AG04449 (cell line): ENCODE measurements around the gene RMND5B.

Source experiments
- CTCF ChIA-PET: fragments of 350-600 bp; formaldehyde crosslinking; extraction: SDS; loops from one replicate; lab custom pipeline; 2021; ENCODE audit warnings: antibody characterized with exemption; lab: Yijun Ruan, JAX
- POLR2A ChIA-PET: fragments of 400-600, 350-600 bp; formaldehyde crosslinking; extraction: SDS; loops from one replicate; lab custom pipeline; 2020; ENCODE audit warnings: antibody characterized with exemption, inconsistent platforms; lab: Yijun Ruan, JAX
- DNase-seq: peaks from one replicate; pipeline ENCODE4 v3.0.0-alpha.2; 2010; ENCODE audit warnings: low read depth, low spot score
- H3K4me3 ChIP-seq: 2 replicates; pipeline ENCODE4 v1.5.1; 2011; ENCODE audit warnings: low read depth, mild to moderate bottlenecking, control low read depth, low read length
- TF ChIP-seq, protein P1 (sequence below): IDR thresholded peaks from one replicate; pipeline ENCODE4 v1.5.1; 2011; ENCODE audit warnings: mild to moderate bottlenecking, moderate library complexity, low read length, control low read depth, inconsistent platforms; ENCODE audit not compliant: insufficient read depth; ENCODE audit errors: missing control alignments

RMND5B gene

DNA sequence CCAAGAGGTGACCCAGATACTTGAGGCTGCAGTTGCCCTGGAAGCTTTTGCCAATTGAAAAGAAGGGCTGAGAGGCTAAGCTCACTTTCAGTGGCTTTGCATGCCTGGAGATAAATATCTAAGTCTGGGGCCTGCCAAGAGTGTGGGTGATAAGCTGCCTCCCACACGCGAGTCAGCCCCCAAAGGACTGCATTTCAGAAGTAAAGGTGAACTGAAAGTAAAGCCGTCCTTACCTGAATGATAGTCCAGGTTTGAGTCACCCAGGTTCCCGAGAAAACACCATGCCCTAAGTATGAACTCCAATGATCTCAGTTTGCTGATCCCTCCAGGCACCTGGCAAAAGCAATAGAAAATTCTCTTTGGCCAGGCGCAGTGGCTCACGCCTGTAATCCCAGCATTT is 40.0 kb upstream of the RMND5B start:
- TF ChIP-seq, protein P1, sequence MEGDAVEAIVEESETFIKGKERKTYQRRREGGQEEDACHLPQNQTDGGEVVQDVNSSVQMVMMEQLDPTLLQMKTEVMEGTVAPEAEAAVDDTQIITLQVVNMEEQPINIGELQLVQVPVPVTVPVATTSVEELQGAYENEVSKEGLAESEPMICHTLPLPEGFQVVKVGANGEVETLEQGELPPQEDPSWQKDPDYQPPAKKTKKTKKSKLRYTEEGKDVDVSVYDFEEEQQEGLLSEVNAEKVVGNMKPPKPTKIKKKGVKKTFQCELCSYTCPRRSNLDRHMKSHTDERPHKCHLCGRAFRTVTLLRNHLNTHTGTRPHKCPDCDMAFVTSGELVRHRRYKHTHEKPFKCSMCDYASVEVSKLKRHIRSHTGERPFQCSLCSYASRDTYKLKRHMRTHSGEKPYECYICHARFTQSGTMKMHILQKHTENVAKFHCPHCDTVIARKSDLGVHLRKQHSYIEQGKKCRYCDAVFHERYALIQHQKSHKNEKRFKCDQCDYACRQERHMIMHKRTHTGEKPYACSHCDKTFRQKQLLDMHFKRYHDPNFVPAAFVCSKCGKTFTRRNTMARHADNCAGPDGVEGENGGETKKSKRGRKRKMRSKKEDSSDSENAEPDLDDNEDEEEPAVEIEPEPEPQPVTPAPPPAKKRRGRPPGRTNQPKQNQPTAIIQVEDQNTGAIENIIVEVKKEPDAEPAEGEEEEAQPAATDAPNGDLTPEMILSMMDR, result no peak
- POLR2A ChIA-PET, result no interaction called here
- DNase-seq, result no peak
- H3K4me3 ChIP-seq, result no peak overlapping the region
- CTCF ChIA-PET, result no interaction called here

DNA sequence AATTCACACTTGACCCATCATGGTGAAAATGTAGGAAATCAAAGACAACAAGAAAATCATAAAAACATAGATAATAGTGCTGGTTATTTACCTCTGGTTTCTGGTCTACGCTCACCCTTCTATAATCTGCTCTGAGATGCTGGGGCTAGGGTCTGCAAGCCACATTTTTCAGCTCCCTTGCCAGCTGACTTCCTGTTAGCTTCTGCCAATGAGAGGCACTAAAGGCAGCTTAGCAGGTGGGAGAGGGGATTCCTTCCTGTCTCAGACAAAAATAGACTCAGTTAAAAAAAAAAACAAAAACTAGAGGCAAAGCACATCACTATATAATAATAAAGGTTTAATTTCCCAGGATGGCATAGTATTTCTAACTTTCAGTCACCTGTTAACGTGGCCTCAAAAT is 37.7 kb upstream of the RMND5B start:
- POLR2A ChIA-PET, result interaction anchor here (0.6 kb wide), 1 partner anchor 1746 kb away, joined by 3 read pairs; no protein-coding TSS in a partner anchor
- TF ChIP-seq, protein P1, result no peak
- DNase-seq, result no peak
- CTCF ChIA-PET, result no interaction called here
- no peak overlapping the region for H3K4me3 ChIP-seq

DNA sequence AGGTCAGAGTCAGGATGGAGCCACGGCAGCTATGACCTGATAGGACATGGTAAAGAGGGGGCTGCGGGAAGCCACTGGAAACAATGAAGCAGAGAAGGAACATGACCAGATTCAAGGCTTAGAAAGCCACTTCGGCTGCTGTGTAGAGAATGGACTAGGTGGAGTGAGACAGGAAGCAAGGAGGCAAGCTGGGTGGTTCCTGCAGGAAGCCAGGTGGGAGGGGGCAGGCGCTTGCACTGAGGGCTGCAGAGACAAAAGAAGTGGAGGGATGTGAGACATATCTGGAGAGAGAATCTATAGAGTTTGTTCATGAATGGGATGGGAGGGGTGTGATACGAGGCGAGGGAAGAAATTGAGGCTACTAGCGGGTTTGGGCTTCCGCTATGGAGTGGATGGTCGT is 36.5 kb upstream of the RMND5B start:
- no peak for DNase-seq
- TF ChIP-seq, protein P1, result no peak
- POLR2A ChIA-PET, result no interaction called here
- CTCF ChIA-PET, result no interaction called here
- H3K4me3 ChIP-seq, result no peak overlapping the region

DNA sequence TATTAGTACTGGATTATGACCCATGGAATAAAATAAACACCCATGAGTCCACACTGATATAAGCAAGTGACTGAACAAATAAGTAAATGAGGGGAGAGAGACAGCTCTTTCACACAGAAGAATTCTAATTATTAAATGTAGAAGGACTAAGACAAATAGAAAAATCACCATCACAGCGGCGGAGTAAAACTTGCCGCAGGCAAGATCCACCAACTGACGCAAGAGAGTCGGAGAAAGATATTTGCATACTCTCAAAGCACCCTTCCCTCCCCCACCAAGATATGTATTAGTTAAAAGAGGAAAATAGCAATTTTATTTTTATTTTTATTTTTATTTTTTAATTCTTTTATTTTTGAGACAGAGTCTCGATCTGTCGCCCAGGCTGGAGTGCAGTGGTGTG is 32.1 kb upstream of the RMND5B start:
- no peak for DNase-seq
- ChIA-PET POLR2A (no interaction called here), CTCF (no interaction called here)
- TF ChIP-seq, protein P1, result no peak
- no peak overlapping the region for H3K4me3 ChIP-seq

DNA sequence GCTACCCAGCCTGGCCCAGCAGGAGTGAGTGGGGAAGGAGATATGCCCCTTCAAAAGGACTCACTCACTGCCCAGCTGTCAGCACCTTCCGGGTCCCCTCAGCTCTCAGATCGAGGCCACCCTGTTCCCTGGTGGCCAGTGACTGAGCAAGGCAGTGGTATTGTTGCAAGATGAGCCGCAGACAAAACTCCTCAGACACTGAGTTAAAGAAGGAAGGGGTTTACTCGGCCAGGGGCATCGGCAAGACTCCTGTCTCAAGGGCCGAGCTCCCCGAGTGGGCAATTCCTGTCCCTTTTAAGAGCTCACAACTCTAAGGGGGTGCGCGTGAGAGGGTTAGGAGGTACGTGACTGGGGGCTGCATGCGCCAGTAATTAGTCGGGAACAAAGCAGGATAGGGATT is 27.2 kb upstream of the RMND5B start:
- TF ChIP-seq, protein P1, result no peak
- POLR2A ChIA-PET, result no interaction called here
- H3K4me3 ChIP-seq, result no peak overlapping the region
- CTCF ChIA-PET, result no interaction called here
- no peak for DNase-seq

DNA sequence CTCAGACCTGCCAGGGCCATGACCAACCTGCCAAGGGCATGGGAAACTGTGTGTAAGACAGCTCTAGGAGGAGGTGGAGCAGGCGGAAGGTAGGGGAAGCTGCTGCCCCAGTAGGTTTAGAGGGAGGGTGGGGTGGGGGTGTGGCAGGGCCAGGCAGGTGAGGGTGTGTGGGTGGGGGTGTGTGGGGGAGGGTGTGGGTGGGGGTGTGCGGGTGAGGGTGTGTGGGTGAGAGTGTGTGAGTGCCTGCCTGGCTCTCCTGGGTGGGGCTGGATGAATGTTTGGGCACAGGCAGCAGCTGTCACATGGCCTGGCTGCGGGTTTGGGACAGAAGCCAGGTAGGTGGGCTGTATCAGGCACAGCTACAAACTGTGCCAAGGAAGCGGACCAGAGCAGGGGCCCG is 26.3 kb upstream of the RMND5B start:
- ChIA-PET CTCF (no interaction called here), POLR2A (no interaction called here)
- H3K4me3 ChIP-seq, result no peak overlapping the region
- TF ChIP-seq, protein P1, result no peak
- no peak for DNase-seq
